Neural progenitor cell (in vitro differentiated cells): ENCODE results near the gene TATDN2. TPM values are rescaled to one million over a fixed set of nuclear protein-coding genes. Genes with fewer than 3 reads are reported as not detected.

ENCODE experiments used
- DNase-seq: peaks from one replicate; pipeline ENCODE4 v3.0.0-alpha.2; 2016; ENCODE audit warnings: low spot score
- H2AFZ ChIP-seq: fragments of 200-600 bp; sonication (generic); replicated peaks from 2 replicates; pipeline ENCODE4 v1.6.1; 2016; ENCODE audit warnings: antibody characterized with exemption
- H3F3A ChIP-seq: fragments of 200-600 bp; sonication (generic); 2 replicates; pipeline ENCODE4 v1.6.1; 2016; ENCODE audit warnings: antibody characterized with exemption, low read depth
- H3K27ac ChIP-seq: fragments of 200-600 bp; sonication (generic); 2 replicates; pipeline ENCODE4 v1.5.1; 2016; ENCODE audit warnings: mild to moderate bottlenecking
- H3K27me3 ChIP-seq: fragments of 200-600 bp; sonication (generic); 2 replicates; pipeline ENCODE4 v1.6.1; 2016; ENCODE audit warnings: mild to moderate bottlenecking, moderate library complexity
- H3K36me3 ChIP-seq: fragments of 200-600 bp; sonication (generic); 2 replicates; pipeline ENCODE4 v1.5.1; 2016
- H3K4me1 ChIP-seq: fragments of 200-600 bp; sonication (generic); 2 replicates; pipeline ENCODE4 v1.6.1; 2016; ENCODE audit warnings: mixed run types
- H3K4me2 ChIP-seq: fragments of 200-600 bp; sonication (generic); 2 replicates; pipeline ENCODE4 v1.6.1; 2016
- H3K4me3 ChIP-seq: fragments of 200-600 bp; sonication (generic); 2 replicates; pipeline ENCODE4 v1.5.1; 2016
- H3K79me2 ChIP-seq: fragments of 200-600 bp; sonication (generic); 2 replicates; pipeline ENCODE4 v1.6.1; 2016; ENCODE audit warnings: low read depth
- H3K9ac ChIP-seq: fragments of 200-600 bp; sonication (generic); 2 replicates; pipeline ENCODE4 v1.6.1; 2016
- H3K9me3 ChIP-seq: fragments of 200-600 bp; sonication (generic); 2 replicates; pipeline ENCODE4 v1.5.1; 2016; ENCODE audit warnings: low read depth
- H4K20me1 ChIP-seq: fragments of 200-600 bp; sonication (generic); 2 replicates; pipeline ENCODE4 v1.6.1; 2016; ENCODE audit warnings: low read depth
- H3K27ac Mint-ChIP-seq: 3 replicates; pipeline ENCODE4 v1.8.0; 2021; ENCODE audit warnings: mixed read lengths
- H3K27me3 Mint-ChIP-seq: 2 replicates; pipeline ENCODE4 v1.8.0; 2022; ENCODE audit warnings: low read depth, mild to moderate bottlenecking, inconsistent platforms, moderate library complexity, mixed read lengths; ENCODE audit not compliant: insufficient read depth
- H3K36me3 Mint-ChIP-seq: 3 replicates; pipeline ENCODE4 v1.8.0; 2021; ENCODE audit warnings: mixed read lengths
- H3K4me1 Mint-ChIP-seq: 3 replicates; pipeline ENCODE4 v1.8.0; 2021; ENCODE audit warnings: mixed read lengths
- H3K4me3 Mint-ChIP-seq: 3 replicates; pipeline ENCODE4 v1.8.0; 2021; ENCODE audit warnings: mild to moderate bottlenecking, moderate library complexity, mixed read lengths
- H3K9me3 Mint-ChIP-seq: 3 replicates; pipeline ENCODE4 v1.8.0; 2020; ENCODE audit warnings: mixed read lengths
- CTCF ChIP-seq: fragments of 200-600 bp; sonication (generic); IDR thresholded peaks from 2 replicates; pipeline ENCODE4 v1.5.1; 2017; ENCODE audit warnings: antibody characterized with exemption, mild to moderate bottlenecking
- EZH2 ChIP-seq: fragments of 200-600 bp; sonication (generic); IDR thresholded peaks from 2 replicates; pipeline ENCODE4 v1.6.1; 2017; ENCODE audit warnings: antibody characterized with exemption, mild to moderate bottlenecking, moderate library complexity
- EZH2phosphoT487 ChIP-seq: fragments of 200-600 bp; sonication (generic); IDR thresholded peaks from 2 replicates; pipeline ENCODE4 v1.6.1; 2017; ENCODE audit warnings: antibody characterized with exemption
- total RNA-seq: library from RNA; depleted of rRNA; stranded (reverse); fragments of >200 nt; gene quantifications from 2 replicates; pipeline ENCODE4 v1.2.3, GENCODE V29; 2015; ENCODE audit warnings: low replicate concordance

Gene TATDN2
- total RNA-seq, 1 donor from 2014 or later = 11.7 TPM

- Histone ChIP-seq H3F3A (no peaks in the 10 kb centered on the region), H3K4me2 (no peak overlapping the region), H3K79me2 (peaks cover 20% of the 10 kb centered on the region), H3K27me3 (no peaks in the 10 kb centered on the region), H3K9ac (no peak overlapping the region), H3K9me3 (no peaks in the 10 kb centered on the region), H4K20me1 (peaks cover 15% of the 10 kb centered on the region), H3K4me1 (no peaks in the 10 kb centered on the region), H2AFZ (no peak overlapping the region), H3K36me3 (no peaks in the 10 kb centered on the region), H3K27ac (no peak overlapping the region), H3K4me3 (no peak overlapping the region)
- no peak for DNase-seq
- H3K4me3 Mint-ChIP-seq = no peak overlapping the region
- H3K27ac Mint-ChIP-seq = no peak overlapping the region
- H3K27me3 Mint-ChIP-seq = no peaks in the 10 kb centered on the region
- H3K4me1 Mint-ChIP-seq = peaks cover 7% of the 10 kb centered on the region
- no peak for TF ChIP-seq EZH2phosphoT487
- TF ChIP-seq CTCF = no peak
- TF ChIP-seq EZH2 = no peak
- H3K36me3 Mint-ChIP-seq = peaks cover 15% of the 10 kb centered on the region
- H3K9me3 Mint-ChIP-seq = no peaks in the 10 kb centered on the region
Observed at GRCh38 chr3:10274601-10275000, 26.3 kb downstream of the TATDN2 start.

- H3K27me3 ChIP-seq = no peaks in the 10 kb centered on the region
Observed at GRCh38 chr3:10277115-10277625, 28.9 kb downstream of the TATDN2 start.

GRCh38 chr3:10278501-10278900 lies 30.2 kb downstream of the TATDN2 start:
- Histone ChIP-seq H3K9ac (no peak overlapping the region), H3K36me3 (no peaks in the 10 kb centered on the region)
- H3K36me3 Mint-ChIP-seq = peaks cover 10% of the 10 kb centered on the region

More at GRCh38 chr3:10277115-10277625, 28.9 kb downstream of the TATDN2 start:
- no peaks in the 10 kb centered on the region for H3K4me1 ChIP-seq
- Mint-ChIP-seq H3K36me3 (peaks cover 9% of the 10 kb centered on the region), H3K4me3 (no peak overlapping the region), H3K4me1 (peaks cover 9% of the 10 kb centered on the region), H3K9me3 (no peaks in the 10 kb centered on the region), H3K27me3 (no peaks in the 10 kb centered on the region), H3K27ac (no peak overlapping the region)
- H3K27ac ChIP-seq = no peak overlapping the region
- TF ChIP-seq EZH2 (no peak), CTCF (no peak), EZH2phosphoT487 (no peak)
- no peaks in the 10 kb centered on the region for H3F3A ChIP-seq
- H3K36me3 ChIP-seq = no peaks in the 10 kb centered on the region
- H2AFZ ChIP-seq = no peak overlapping the region
- H3K79me2 ChIP-seq = peaks cover 20% of the 10 kb centered on the region
- H3K4me2 ChIP-seq = no peak overlapping the region
- no peak overlapping the region for H3K4me3 ChIP-seq
- no peaks in the 10 kb centered on the region for H3K9me3 ChIP-seq
- H4K20me1 ChIP-seq = peaks cover 15% of the 10 kb centered on the region
- no peak overlapping the region for H3K9ac ChIP-seq
- DNase-seq = no peak

More at GRCh38 chr3:10278501-10278900, 30.2 kb downstream of the TATDN2 start:
- TF ChIP-seq EZH2phosphoT487 (no peak), CTCF (no peak)
- Histone ChIP-seq H3K4me1 (no peaks in the 10 kb centered on the region), H3K27ac (no peak overlapping the region), H3F3A (no peaks in the 10 kb centered on the region), H3K9me3 (no peaks in the 10 kb centered on the region), H3K27me3 (no peaks in the 10 kb centered on the region), H3K4me2 (no peak overlapping the region), H2AFZ (no peak overlapping the region), H4K20me1 (peaks cover 14% of the 10 kb centered on the region), H3K4me3 (no peak overlapping the region), H3K79me2 (peaks cover 17% of the 10 kb centered on the region)
- H3K4me1 Mint-ChIP-seq = peaks cover 9% of the 10 kb centered on the region
- no peak for DNase-seq
- no peaks in the 10 kb centered on the region for H3K27me3 Mint-ChIP-seq
- H3K9me3 Mint-ChIP-seq = no peaks in the 10 kb centered on the region
- no peak overlapping the region for H3K4me3 Mint-ChIP-seq
- no peak overlapping the region for H3K27ac Mint-ChIP-seq
